ENCODE data around the gene AKAP6. TPM values are rescaled to one million over a fixed set of nuclear protein-coding genes. Genes with fewer than 3 reads are reported as not detected.
A peak's percentile ranks its signal among the peaks of the same experiment; 100 is the strongest.

The AKAP6 gene
- total RNA-seq, 1 experiment from 2014 or later = 2.1 TPM

GRCh38 chr14:32480337-32480736 is 151.2 kb downstream of the AKAP6 start:
- DNase-seq (ENCODE audit: low read depth) = no peak

- DNase-seq (ENCODE audit: low read depth) = no peak
Measured at GRCh38 chr14:32481707-32482106, 152.6 kb downstream of the AKAP6 start.

- no peak for DNase-seq (ENCODE audit: low read depth)
Measured at GRCh38 chr14:32491416-32492016, 162.4 kb downstream of the AKAP6 start.

GRCh38 chr14:32492457-32492856 is 163.4 kb downstream of the AKAP6 start:
- no peak for DNase-seq (ENCODE audit: low read depth)

GRCh38 chr14:32494609-32495434 is 165.7 kb downstream of the AKAP6 start:
- DNase-seq (ENCODE audit: low read depth) = no peak

GRCh38 chr14:32495435-32495734 is 166.3 kb downstream of the AKAP6 start:
- no peak for DNase-seq (ENCODE audit: low read depth)

GRCh38 chr14:32497248-32497647 is 168.2 kb downstream of the AKAP6 start:
- no peak for DNase-seq (ENCODE audit: low read depth)

GRCh38 chr14:32507029-32507984 is 178.2 kb downstream of the AKAP6 start:
- DNase-seq (ENCODE audit: low read depth) = peak; percentile 39

GRCh38 chr14:32508281-32508680 is 179.2 kb downstream of the AKAP6 start:
- no peak for DNase-seq (ENCODE audit: low read depth)

- DNase-seq (ENCODE audit: low read depth) = peak; percentile 81
Measured at GRCh38 chr14:32509632-32510187, 180.6 kb downstream of the AKAP6 start.

GRCh38 chr14:32510815-32511214 is 181.7 kb downstream of the AKAP6 start:
- no peak for DNase-seq (ENCODE audit: low read depth)

GRCh38 chr14:32512348-32512747 is 183.2 kb downstream of the AKAP6 start:
- DNase-seq (ENCODE audit: low read depth) = no peak

- no peak for DNase-seq (ENCODE audit: low read depth)
Measured at GRCh38 chr14:32512813-32513212, 183.7 kb downstream of the AKAP6 start.

GRCh38 chr14:32513571-32514009 is 184.5 kb downstream of the AKAP6 start:
- no peak for DNase-seq (ENCODE audit: low read depth)

- no peak for DNase-seq (ENCODE audit: low read depth)
Measured at GRCh38 chr14:32514236-32514635, 185.1 kb downstream of the AKAP6 start.

- DNase-seq (ENCODE audit: low read depth) = no peak
Measured at GRCh38 chr14:32514681-32515080, 185.6 kb downstream of the AKAP6 start.

- DNase-seq (ENCODE audit: low read depth) = no peak
Measured at GRCh38 chr14:32524609-32525375, 195.7 kb downstream of the AKAP6 start.

- no peak for DNase-seq (ENCODE audit: low read depth)
Measured at GRCh38 chr14:32525591-32525990, 196.5 kb downstream of the AKAP6 start.

- DNase-seq (ENCODE audit: low read depth) = no peak
Measured at GRCh38 chr14:32530800-32531199, 201.7 kb downstream of the AKAP6 start.

- DNase-seq (ENCODE audit: low read depth) = no peak
Measured at GRCh38 chr14:32531942-32532515, 202.9 kb downstream of the AKAP6 start.

- no peak for DNase-seq (ENCODE audit: low read depth)
Measured at GRCh38 chr14:32534145-32534544, 205.0 kb downstream of the AKAP6 start.

All from Daoy (cell line).